ENCODE measurements around the gene STAM. TPM values are rescaled to one million over a fixed set of nuclear protein-coding genes. Genes with fewer than 3 reads are reported as not detected.

Gene STAM
- total and polyA plus RNA-seq, 9 donors: 10.7 to 24.7 (median 20.3) TPM

GRCh38 chr10:17682236-17682946 lies 38.4 kb downstream of the STAM start:
- no peak overlapping the region for H3K4me3 ChIP-seq
- WGBS, 3 donors: 20 to 48% (median 26%) methylated on average over 2 of the region's 2 CpGs
- H3K9me3 ChIP-seq: no peaks in the 10 kb centered on the region
- intact Hi-C loops (cut with DNase I): no loop called here
- no peaks in the 10 kb centered on the region for H3K36me3 ChIP-seq
- peaks cover 2% of the 10 kb centered on the region for H3K4me1 ChIP-seq (ENCODE audit: insufficient read depth)
- no peaks in the 10 kb centered on the region for H3K27me3 ChIP-seq
- no peak overlapping the region for H3K27ac ChIP-seq
- TF ChIP-seq CTCF (IDR thresholded peaks at IDR 0.05) (no peak), EP300 (IDR thresholded peaks at IDR 0.05) (no peak), POLR2A (IDR thresholded peaks at IDR 0.05) (no peak)
- no peak for DNase-seq

DNA sequence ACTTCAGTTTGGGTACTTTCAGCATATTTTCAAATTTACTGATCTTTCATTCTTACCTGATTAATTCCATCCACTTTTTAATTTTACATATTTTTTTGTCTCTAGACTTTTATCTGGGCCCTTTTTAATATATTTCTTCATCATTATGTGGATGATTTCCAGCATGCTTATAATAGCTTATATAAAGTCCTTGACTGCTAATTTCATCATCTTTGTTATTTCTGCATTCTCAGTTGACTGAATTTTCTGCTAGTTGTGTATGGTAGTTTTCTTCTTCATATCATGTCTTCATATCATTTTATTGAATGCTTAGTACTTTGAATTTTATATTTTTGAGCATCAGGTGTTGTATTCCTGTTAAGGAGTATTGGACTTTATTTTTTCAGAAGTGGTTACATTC lies 39.6 kb downstream of the STAM start:
- TF ChIP-seq POLR2A (IDR thresholded peaks at IDR 0.05) (no peak), EP300 (IDR thresholded peaks at IDR 0.05) (no peak)
- Histone ChIP-seq H3K4me1 (ENCODE audit: insufficient read depth) (peaks cover 2% of the 10 kb centered on the region), H3K27me3 (no peaks in the 10 kb centered on the region), H3K27ac (no peak overlapping the region), H3K4me3 (no peak overlapping the region), H3K36me3 (no peaks in the 10 kb centered on the region), H3K9me3 (no peaks in the 10 kb centered on the region)
- intact Hi-C loops (cut with DNase I): no loop called here
- DNase-seq: no peak

DNA sequence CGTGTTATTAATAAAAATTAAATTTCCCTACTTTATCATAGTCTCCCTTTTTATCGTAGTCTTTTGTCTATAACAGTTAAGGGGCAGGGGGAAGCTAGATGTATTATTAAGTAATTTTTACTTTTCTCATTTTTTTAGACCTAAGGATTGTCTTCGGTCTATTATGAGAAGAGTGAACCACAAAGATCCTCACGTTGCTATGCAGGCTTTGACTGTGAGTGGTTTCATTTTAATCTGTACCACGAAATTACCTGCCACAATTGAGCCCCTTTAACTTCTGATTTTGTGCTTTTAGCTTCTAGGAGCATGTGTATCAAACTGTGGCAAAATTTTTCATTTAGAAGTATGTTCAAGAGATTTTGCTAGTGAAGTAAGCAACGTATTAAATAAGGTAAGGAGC lies 40.6 kb downstream of the STAM start:
- DNase-seq: no peak
- Histone ChIP-seq H3K36me3 (no peaks in the 10 kb centered on the region), H3K4me3 (no peak overlapping the region), H3K9me3 (no peaks in the 10 kb centered on the region), H3K27ac (no peak overlapping the region), H3K4me1 (ENCODE audit: insufficient read depth) (peaks cover 2% of the 10 kb centered on the region), H3K27me3 (no peaks in the 10 kb centered on the region)
- intact Hi-C loops (cut with DNase I): no loop called here
- TF ChIP-seq POLR2A (IDR thresholded peaks at IDR 0.05) (no peak), EP300 (IDR thresholded peaks at IDR 0.05) (no peak), CTCF (IDR thresholded peaks at IDR 0.05) (no peak)
- WGBS, 3 donors: 93 to 96% (median 95%) methylated on average over 6 of the region's 6 CpGs

GRCh38 chr10:17685233-17685840 lies 41.4 kb downstream of the STAM start:
- peaks cover 2% of the 10 kb centered on the region for H3K4me1 ChIP-seq (ENCODE audit: insufficient read depth)
- intact Hi-C loops (cut with DNase I): no loop called here
- no peak overlapping the region for H3K27ac ChIP-seq
- H3K36me3 ChIP-seq: no peaks in the 10 kb centered on the region
- WGBS, 3 donors: 87 to 92% (median 90%) methylated on average over 3 of the region's 3 CpGs
- TF ChIP-seq EP300 (IDR thresholded peaks at IDR 0.05): no peak
- TF ChIP-seq POLR2A (IDR thresholded peaks at IDR 0.05): no peak
- TF ChIP-seq CTCF (IDR thresholded peaks at IDR 0.05): no peak
- H3K4me3 ChIP-seq: no peak overlapping the region
- no peaks in the 10 kb centered on the region for H3K9me3 ChIP-seq
- H3K27me3 ChIP-seq: no peaks in the 10 kb centered on the region
- DNase-seq: no peak

All from ovary (tissue), 9 donors.